ENCODE results near the gene PROSER2. TPM values are rescaled to one million over a fixed set of nuclear protein-coding genes. Genes with fewer than 3 reads are reported as not detected.

Gene PROSER2
- total RNA-seq, 1 experiment from 2014 or later = 4.1 TPM

GRCh38 chr10:11876324-11876723 is 53.2 kb downstream of the PROSER2 start:
- TF ChIP-seq SIN3A (IDR thresholded peaks at IDR 0.05; ENCODE audit: borderline replicate concordance, insufficient read depth, low read depth, low read length) (no peak), CTCF (IDR thresholded peaks at IDR 0.05) (no peak), TCF7L2 (IDR thresholded peaks at IDR 0.05; ENCODE audit: low read depth, low read length) (no peak), REST (IDR thresholded peaks at IDR 0.05; ENCODE audit: insufficient read depth in 1 of 2, low read depth in 2 of 2, low read length in 1 of 2) (no peak), POLR2AphosphoS5 (IDR thresholded peaks at IDR 0.05; ENCODE audit: low read depth, low read length) (no peak)
- H3K9me3 ChIP-seq (ENCODE audit: control insufficient read depth, insufficient read depth, low read depth, low read length) = no peaks in the 10 kb centered on the region
- no peaks in the 10 kb centered on the region for H3K27me3 ChIP-seq (ENCODE audit: control insufficient read depth, insufficient read depth, low read length)
- in situ Hi-C loops (cut with HindIII; ENCODE audit: low pct_unique_long_range_greater_than_20kb, low sequenced_read_pairs) = no loop called here
- BruUV-seq (replicated peaks) = no TSS peak
- H3K27ac ChIP-seq (ENCODE audit: low read length) = no peak overlapping the region
- H3K4me3 ChIP-seq (ENCODE audit: low read depth in 2 of 2, low read length in 2 of 2) = no peak overlapping the region
- intact Hi-C loops (cut with micrococcal nuclease; ENCODE audit: unreplicated experiment) = no loop called here
- POLR2A ChIA-PET = interaction anchor here (0.6 kb wide), 1 partner anchor 168 kb away, joined by 5 read pairs; no protein-coding TSS in a partner anchor
- peaks cover 5% of the 10 kb centered on the region for H3K4me1 ChIP-seq (ENCODE audit: control insufficient read depth, insufficient read depth, low read length)
- DNase-seq (ENCODE audit: low read depth, low spot score) (no peak), ATAC-seq (no peak)
- H3K36me3 ChIP-seq (ENCODE audit: control insufficient read depth, insufficient read depth, low read length) = no peaks in the 10 kb centered on the region
- CTCF ChIA-PET = no interaction called here

- Histone ChIP-seq H3K4me1 (ENCODE audit: control insufficient read depth, insufficient read depth, low read length) (peaks cover 5% of the 10 kb centered on the region), H3K4me3 (ENCODE audit: low read depth in 2 of 2, low read length in 2 of 2) (no peak overlapping the region), H3K27me3 (ENCODE audit: control insufficient read depth, insufficient read depth, low read length) (no peaks in the 10 kb centered on the region), H3K9me3 (ENCODE audit: control insufficient read depth, insufficient read depth, low read depth, low read length) (no peaks in the 10 kb centered on the region), H3K36me3 (ENCODE audit: control insufficient read depth, insufficient read depth, low read length) (no peaks in the 10 kb centered on the region), H3K27ac (ENCODE audit: low read length) (no peak overlapping the region)
- ATAC-seq (no peak), DNase-seq (ENCODE audit: low read depth, low spot score) (no peak)
- POLR2A ChIA-PET = interaction anchor here (0.5 to 0.6 kb wide), 2 partner anchors 80 to 271 kb away, joined by 3 read pairs; no protein-coding TSS in a partner anchor
- in situ Hi-C loops (cut with HindIII; ENCODE audit: low pct_unique_long_range_greater_than_20kb, low sequenced_read_pairs) (no loop called here), intact Hi-C loops (cut with micrococcal nuclease; ENCODE audit: unreplicated experiment) (no loop called here)
- no TSS peak for BruUV-seq (replicated peaks)
- no peak for TF ChIP-seq POLR2AphosphoS5 (IDR thresholded peaks at IDR 0.05; ENCODE audit: low read depth, low read length)
- TF ChIP-seq REST (IDR thresholded peaks at IDR 0.05; ENCODE audit: insufficient read depth in 1 of 2, low read depth in 2 of 2, low read length in 1 of 2) = no peak
- no peak for TF ChIP-seq TCF7L2 (IDR thresholded peaks at IDR 0.05; ENCODE audit: low read depth, low read length)
- TF ChIP-seq SIN3A (IDR thresholded peaks at IDR 0.05; ENCODE audit: borderline replicate concordance, insufficient read depth, low read depth, low read length) = no peak
- no peak for TF ChIP-seq CTCF (IDR thresholded peaks at IDR 0.05)
- CTCF ChIA-PET = no interaction called here
These were observed 53.8 kb downstream of the PROSER2 start for GRCh38 chr10:11876805-11877590.

Data from Panc1 (cell line).